KOPT-K1 (cell line): ENCODE measurements around the gene PRSS8.
"Not testable (repeated sequence)": the region's sequence is repeated elsewhere in the genome, so short reads cannot be mapped to it uniquely, and the experiment has no call there.

Experiments
- H3K27ac ChIP-seq: fragments of 200-600 bp; sonication (generic); 2 replicates; pipeline ENCODE4 v1.5.1; 2016; ENCODE audit warnings: antibody characterized with exemption, mild to moderate bottlenecking, low read depth, low read length; ENCODE audit not compliant: poor library complexity, severe bottlenecking
- H3K36me3 ChIP-seq: fragments of 200-600 bp; sonication (generic); 2 replicates; pipeline ENCODE4 v1.5.1; 2017; ENCODE audit warnings: antibody characterized with exemption, mild to moderate bottlenecking, low read length, moderate library complexity; ENCODE audit not compliant: insufficient read depth
- H3K9me3 ChIP-seq: fragments of 200-600 bp; sonication (generic); 2 replicates; pipeline ENCODE4 v1.5.1; 2017; ENCODE audit warnings: antibody characterized with exemption, low read length, mild to moderate bottlenecking; ENCODE audit not compliant: insufficient read depth, poor library complexity, severe bottlenecking

PRSS8 gene

DNA sequence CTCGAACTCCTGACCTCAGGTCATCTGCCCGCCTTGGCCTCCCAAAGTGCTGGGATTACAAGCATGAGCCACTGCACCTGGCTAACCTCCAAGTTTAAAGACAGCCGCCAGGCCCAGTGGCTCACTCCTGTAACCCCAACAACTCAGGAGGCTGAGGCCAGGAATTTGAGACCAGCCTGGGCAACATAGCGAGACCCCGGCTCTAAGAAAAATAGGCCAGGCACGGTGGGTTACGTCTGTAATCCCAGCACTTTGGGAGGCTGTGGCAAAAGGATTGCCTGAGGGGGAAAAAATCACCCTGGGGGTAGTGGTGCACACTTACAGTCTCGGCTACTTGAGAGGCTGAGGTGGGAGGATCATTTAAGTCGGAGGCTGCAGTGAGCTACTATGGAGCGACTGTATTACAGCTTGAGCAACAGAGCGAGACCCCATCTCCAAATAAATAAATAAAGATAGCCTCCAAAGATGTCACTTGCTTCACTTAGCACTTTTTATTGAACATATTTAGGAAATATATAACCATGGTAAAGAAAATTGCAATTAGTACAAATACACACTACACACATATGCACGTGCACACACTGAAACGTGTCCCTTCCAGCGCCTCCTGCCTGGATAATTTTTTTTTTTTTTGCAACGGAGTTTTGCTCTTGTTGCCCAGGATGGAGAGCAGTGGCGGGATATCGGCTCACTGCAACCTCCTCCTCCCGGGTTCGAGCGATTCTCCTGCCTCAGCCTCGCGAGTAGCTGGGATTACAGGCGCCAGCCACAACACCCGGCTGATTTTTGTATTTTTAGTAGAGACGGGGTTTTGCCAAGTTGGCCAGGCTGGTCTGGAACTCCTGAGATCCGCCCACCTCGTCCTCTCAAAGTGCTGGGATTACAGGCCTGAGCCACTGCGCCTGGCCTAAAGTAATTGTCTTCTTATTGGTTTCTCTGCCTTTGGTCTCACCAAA lies 28.7 kb downstream of the PRSS8 start:
- no peaks in the 10 kb centered on the region for H3K9me3 ChIP-seq
- H3K27ac ChIP-seq = no peak overlapping the region
- H3K36me3 ChIP-seq = peaks cover 24% of the 10 kb centered on the region

DNA sequence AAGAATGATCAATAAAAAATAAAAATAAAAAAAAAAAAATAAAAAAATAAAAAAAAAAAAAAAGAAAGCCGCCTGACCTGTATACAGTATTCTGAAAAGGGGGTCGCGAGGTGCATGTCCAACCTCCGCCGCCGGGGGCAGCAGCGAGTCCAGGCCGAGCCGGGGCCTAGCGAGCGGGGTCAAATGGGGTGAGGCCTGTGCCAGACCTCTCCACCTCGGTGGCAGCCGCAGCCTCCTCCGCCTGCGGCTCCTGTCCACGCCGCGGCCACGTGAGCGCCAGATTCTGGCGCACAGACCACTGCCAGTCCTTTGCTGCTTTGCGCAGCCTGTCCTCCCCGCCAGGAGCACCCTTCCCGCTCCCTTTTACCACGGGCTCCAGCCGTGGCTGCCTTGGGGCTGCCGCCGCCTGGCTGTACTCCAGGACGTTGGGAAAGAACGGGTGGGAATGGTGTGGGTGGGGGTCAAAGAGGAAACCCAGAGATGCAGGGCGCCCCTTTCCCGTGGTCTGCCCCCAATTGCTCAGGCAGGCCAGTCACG lies 29.8 kb downstream of the PRSS8 start:
- Histone ChIP-seq H3K36me3 (peaks cover 13% of the 10 kb centered on the region), H3K27ac (peak overlapping the region; percentile 79), H3K9me3 (no peaks in the 10 kb centered on the region)

DNA sequence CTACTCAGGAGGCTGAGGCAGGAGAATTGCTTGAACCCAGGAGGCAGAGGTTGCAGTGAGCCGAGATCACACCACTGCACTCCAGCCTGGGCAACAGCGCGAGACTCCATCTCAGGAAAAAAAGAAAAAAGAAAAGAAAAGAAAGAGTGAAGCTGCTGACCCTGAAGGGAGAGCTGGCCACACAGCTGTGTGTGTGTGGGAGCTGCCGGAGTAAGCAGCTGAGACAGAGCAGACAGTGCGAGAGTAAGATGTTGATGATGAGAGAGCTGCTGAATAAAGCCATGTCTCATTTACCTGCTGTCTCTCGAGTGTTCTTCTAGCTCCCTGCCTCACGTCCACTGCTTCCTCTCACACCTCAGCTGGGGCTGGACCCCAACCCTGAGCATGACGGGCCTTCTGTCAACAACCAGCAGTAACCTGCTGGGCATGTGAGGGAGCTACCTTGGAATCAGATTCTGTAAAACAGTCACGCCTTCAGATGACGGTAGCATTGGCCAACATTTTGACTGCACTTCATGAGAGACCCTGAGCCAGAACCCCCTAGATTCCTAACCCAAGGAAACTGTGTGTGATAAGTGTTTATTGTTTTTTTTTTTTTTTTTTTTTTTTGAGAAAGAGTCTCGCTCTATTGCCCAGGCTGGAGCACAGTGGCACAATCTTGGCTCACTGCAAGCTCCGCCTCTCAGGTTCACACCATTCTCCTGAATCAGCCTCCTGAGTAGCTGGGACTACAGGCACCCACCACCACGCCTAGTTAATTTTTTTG lies 34.5 kb downstream of the PRSS8 start:
- H3K27ac ChIP-seq, H3K9me3 ChIP-seq, H3K36me3 ChIP-seq: not testable (repeated sequence)

DNA sequence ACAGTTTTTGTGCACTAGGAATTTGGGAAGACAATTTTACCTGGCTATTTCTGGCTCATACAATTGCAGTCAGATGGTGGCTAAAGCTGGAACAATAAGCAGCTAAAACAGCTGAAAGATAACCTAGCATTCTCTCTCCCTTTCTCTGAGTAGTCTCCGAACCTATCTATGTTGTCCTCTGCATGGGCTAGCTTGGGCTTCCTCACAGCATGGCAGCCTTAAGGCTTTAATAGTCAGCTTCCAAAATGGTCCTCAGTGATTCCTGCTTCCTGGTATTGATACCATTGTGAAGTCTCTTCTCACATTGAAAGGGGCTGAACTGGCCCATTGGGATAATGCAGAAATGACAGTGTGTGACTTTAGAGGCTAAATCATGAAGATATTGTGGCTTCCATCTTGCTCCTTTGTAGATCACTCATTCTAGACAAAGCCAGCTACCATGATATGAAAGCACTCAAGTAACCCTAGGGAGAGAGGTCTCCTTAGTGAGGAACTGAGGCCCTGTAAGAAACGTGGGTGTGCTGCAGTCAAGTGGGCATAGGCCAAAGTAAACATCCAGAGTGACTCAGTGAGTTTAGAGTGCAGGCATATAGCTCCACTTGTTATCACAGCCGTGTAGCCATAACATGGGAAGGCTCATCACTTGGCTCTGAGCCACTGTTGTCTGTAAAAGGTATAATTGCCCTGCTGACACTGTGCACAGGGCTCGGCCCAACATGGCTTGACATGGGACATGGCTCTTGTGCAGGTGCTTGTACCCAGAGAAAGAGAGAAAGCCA lies 35.5 kb downstream of the PRSS8 start:
- Histone ChIP-seq H3K9me3 (no peaks in the 10 kb centered on the region), H3K36me3 (no peaks in the 10 kb centered on the region), H3K27ac (no peak overlapping the region)

DNA sequence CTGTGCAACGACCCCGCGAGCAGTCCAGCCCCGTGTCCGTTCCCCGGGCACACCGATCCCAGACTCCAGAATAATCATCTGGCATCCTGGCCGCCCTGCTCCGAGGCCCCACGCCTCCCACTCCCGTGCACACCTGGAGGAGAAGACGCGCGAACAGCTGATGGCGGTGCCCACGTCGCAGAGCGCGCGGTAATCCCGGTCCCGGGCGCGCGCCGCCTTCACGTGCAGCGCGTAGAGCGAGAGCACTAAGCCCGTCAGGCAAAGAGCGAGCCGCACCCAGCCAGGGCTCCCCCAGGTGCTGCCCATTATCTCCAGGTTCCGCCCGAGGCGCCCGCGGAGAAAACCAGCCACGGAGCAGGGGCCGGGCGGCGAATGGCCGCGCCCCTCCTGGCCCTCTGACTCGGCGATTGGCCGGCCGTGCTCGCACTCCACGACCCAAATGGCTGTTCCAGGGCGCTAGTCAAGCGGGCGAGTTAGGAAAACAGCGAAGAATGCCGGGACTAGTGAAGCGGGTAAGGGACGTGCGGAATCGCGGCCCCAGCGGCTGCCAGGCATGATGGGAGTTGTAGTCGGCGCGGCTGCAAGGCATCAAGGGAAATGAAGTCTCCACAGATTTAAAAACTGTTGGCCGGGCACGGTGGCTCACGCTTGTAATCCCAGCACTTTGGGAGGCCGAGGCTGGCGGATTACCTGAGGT lies 41.0 kb downstream of the PRSS8 start, which contains the start of gene VKORC1:
TSS of gene VKORC1 (minus strand) at position 374 of the 697 bp plus-strand sequence. CDS start at position 306, 68 bp downstream.
- H3K9me3 ChIP-seq = no peaks in the 10 kb centered on the region
- peak within 1 kb of the TSS; percentile 77 for H3K27ac ChIP-seq
- H3K36me3 ChIP-seq = peaks cover 23% of the 10 kb centered on the region

DNA sequence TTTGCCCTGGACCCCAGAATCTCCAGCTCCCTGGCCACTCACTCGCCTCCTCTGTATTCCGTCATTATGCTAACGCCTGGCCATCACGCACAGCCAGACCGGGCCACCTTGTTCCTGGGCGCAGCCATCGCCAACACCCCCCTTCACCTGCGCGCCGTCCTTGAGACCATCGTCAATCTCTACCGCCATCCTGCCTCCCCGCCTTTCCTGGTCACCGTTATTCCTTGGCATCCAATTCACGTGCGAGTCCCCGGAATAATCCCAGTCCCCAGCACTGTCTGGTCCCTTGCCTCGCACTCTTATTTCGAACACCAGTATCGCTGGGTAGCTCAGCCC lies 41.5 kb downstream of the PRSS8 start:
- Histone ChIP-seq H3K36me3 (peaks cover 26% of the 10 kb centered on the region), H3K27ac (peak overlapping the region; percentile 77), H3K9me3 (no peaks in the 10 kb centered on the region)

DNA sequence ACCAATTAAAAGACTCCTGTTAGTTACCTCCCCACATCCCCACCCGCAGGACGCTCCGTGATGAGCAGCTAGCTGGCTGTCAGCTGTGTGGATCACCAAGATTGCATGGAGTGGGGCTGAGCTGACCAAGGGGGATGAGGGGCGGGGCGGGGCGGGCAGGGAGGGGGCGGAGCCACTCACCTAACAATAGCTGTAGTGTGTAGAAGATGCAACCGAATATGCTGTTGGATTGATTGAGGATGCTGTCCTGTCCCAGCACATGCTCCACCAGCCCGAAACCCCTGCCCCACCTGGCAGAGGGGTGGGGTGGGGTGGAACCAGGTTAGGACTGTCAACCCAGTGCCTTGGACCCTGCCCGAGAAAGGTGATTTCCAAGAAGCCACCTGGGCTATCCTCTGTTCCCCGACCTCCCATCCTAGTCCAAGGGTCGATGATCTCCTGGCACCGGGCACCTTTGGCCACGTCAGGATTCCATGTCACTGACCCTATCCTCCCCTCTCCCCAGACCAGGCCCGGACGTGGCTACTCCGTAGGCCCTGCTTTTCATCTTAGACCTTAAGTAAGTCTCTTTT lies 42.3 kb downstream of the PRSS8 start:
- H3K9me3 ChIP-seq = no peaks in the 10 kb centered on the region
- peaks cover 34% of the 10 kb centered on the region for H3K36me3 ChIP-seq
- H3K27ac ChIP-seq = no peak overlapping the region

DNA sequence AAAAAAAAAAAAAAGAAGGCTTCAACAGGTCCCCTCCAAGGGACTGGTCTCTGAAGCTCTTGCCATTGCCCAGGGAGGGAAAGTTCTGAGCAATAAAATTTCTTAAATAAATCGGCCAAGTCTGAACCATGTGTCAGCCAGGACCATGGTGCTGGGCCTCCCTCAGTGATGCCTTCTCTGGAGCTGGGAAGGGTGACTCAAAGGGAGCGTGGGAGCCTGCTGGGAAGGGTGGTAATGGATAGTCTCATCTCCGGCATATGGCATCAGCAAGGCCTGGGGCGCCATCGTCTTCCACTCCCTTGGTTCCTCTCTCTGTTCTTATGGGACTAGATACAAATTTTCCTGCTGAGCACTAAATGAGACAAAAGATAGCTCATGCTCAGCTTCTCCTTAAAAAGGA lies 43.2 kb downstream of the PRSS8 start:
- H3K36me3 ChIP-seq = peaks cover 43% of the 10 kb centered on the region
- H3K9me3 ChIP-seq = no peaks in the 10 kb centered on the region
- H3K27ac ChIP-seq = no peak overlapping the region

DNA sequence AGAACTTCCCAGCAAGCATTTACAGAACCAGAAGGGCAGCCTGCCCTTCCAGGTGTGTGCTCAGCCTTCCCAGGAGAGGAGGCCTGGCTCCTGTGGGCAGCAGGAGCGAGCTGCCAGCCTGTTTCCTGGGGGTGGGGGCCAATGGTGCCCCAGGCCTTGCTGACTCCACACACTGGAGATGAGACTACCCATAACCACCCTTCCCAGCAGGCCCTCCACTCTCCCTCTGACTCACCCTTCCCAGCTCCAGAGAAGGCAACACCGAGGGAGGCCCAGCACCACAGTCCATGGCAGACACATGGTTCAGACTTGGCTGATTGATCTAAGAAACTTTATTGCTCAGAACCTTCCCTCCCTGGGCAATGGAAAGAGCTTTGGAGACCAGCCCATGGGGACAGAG lies 45.0 kb downstream of the PRSS8 start:
- Histone ChIP-seq H3K9me3 (no peaks in the 10 kb centered on the region), H3K36me3 (peaks cover 61% of the 10 kb centered on the region), H3K27ac (no peak overlapping the region)

DNA sequence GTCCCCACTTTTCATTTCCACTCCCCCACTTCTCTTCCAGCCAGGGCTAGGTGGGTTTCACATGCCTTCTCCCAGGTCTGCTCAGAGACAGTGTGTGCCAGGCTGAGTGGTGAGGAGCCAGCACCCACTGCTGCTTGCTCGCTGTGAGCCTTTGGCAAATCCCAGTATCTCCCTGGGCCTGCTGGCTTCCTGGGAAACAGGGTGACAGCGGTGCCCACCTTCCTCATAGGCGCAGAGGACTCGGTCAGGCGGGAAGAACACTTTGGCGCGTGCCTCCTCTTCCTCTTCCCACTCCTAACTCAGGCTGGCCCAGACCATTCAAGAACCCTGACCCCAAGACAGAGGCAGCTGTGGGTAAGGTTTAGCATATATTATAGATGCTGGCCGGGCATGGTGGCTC lies 46.3 kb downstream of the PRSS8 start:
- H3K27ac ChIP-seq = no peak overlapping the region
- H3K36me3 ChIP-seq = peaks cover 74% of the 10 kb centered on the region
- no peaks in the 10 kb centered on the region for H3K9me3 ChIP-seq

DNA sequence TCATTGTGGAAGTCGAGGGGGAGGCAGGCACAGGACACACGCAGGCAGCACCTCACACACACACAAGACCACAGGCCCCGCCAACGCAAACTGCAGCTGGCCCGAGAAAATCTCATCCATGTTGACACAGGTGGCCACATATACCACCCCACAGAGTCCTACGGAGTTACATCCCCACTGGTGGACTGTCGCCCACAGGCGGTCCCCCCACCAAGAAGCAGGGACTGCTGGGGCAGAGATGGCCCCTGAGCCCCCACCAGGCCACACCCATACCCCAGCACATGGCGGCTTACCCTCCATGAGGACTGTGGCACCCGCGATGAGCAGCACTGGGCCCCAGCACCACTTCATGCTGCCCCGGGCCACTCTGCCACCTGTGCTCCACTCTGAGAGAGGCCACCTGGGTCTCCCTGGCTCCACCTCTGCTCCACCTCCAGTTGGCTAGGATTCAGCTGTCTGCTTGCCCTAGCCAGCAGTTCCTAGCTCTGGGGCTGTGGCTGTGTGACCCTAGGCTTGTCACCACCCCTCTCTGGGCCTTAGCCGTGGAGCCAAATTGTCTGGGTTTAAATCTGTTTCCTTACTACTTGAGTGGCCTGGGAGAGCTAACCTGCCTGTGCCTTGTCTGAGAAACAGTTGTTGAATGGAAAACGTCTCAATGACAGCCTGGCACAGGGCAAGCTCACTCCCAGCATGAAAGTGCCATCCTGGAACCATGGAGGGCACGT lies 46.9 kb downstream of the PRSS8 start, which contains the start of gene PRSS53:
TSS of gene PRSS53 (minus strand) at position 485 of the 725 bp plus-strand sequence. CDS start at position 351, 134 bp downstream.
- Histone ChIP-seq H3K27ac (no peak within 1 kb of the TSS), H3K36me3 (peaks cover 78% of the 10 kb centered on the region), H3K9me3 (no peaks in the 10 kb centered on the region)

DNA sequence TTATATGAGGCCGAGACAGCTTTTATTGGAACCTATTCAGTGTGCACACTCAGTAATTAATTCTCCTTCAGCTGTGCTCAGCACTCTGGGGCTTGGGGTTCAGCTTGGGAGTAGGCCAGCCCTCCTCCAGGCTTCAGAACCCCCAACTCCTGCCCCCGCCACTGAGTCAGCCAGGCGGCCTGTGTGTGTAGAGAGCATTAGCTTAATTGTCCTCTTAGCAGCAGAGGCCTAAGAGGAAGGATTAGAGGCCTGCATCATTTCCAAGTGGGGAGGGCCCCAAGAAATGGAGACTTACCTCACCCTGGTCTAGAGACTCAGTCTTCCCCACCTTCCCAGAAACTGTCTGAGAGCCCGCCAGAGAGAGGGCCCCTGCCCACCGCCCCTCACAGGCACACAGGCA lies 47.6 kb downstream of the PRSS8 start:
- Histone ChIP-seq H3K9me3 (no peaks in the 10 kb centered on the region), H3K27ac (no peak overlapping the region), H3K36me3 (peaks cover 84% of the 10 kb centered on the region)

DNA sequence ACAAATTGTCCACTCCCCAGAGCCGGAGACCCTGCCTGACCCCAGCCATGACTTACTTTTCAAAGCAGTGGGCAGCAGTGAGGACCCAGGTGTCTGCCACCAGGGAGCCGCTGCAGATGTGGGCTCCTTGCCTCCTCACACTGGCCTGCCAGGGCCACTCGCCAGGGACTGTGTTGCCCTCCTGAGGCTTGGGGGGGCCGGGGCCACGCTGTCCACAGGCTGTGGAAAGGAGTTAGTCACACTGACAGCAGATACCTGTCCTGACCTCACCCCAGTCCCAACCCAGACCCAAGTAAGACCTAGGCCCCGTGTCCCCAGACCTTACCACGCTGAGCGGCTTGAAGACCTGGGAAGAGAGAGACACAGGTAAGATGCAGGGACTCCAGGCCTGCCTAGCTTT lies 48.0 kb downstream of the PRSS8 start:
- Histone ChIP-seq H3K9me3 (no peaks in the 10 kb centered on the region), H3K27ac (no peak overlapping the region), H3K36me3 (peaks cover 89% of the 10 kb centered on the region)
